HG02973 (cell line): ENCODE measurements around the gene ADAT3.
A peak's percentile ranks its signal among the peaks of the same experiment; 100 is the strongest.

Experiments used
- ATAC-seq: cut with Tn5 transposase; IDR thresholded peaks from one replicate; pipeline ENCODE4 v1.9.1; 2021; ENCODE audit warnings: moderate library complexity; ENCODE audit not compliant: unreplicated experiment

ADAT3 gene

DNA sequence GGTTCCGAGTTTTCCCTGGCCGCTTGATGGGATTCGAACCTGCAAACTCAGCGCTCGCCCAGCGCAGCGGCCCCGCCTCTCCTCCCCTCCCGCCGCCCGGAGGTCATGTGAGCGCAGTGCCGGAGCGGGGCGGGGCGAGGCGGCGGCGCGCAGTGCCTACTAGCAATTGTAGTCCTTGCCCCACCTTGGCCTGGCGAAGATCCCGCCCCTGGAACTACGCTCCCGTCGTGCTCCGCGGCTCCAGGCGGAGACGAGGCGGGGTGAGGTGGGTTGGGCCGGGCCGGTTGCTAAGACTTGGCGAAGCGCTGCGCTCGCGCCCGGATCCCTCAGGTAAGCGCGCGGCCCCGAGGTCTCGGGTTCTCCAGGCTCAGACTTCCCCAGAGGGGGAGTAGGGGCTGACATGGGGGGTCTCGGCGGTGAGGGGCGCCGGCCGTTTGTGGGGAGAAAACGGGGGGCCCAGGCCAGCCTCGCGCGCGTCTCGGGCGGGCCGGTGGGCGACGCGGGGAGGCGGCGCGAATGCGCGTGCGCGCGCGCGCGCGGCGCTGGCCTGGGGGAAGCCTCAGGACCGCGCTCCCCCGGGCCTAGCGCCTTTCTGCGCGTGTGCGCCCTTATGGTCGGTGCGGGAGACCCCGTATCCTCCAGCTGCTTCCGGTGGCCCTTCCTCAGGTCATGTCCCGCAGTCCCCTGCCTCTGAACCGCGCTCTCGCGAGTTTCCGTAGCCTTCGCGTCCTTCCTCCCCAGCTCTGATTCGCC lies at the start of gene ADAT3, which contains the start of gene SCAMP4:
Gene ADAT3 (plus strand): TSS at position 290 of the 753 bp plus-strand sequence. CDS start 6,649 bp downstream, outside the sequence.
Gene SCAMP4 (plus strand): TSS at position 290 of the 753 bp plus-strand sequence. CDS start 9,621 bp downstream, outside the sequence.
- ATAC-seq = peak; percentile 71

DNA sequence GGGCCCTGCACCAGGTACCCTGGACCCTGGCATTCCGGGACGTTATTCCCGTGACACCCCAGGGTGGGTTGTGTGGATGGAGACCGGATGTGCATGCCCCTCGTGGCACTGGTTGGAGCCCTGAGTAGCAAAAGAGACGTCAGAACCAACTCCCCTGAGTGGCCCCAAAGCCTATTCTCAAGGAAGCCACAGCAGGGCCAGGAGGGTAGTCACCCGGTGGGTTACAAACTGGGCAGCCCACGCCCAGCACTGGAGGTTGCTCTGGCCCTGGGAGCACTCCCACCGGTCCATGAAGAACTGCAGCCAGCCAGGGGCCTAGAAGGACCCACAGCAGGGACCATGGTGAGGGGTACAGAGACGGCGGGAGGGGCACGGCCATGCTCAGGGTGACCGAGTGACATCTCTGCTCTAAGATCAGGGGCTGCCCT lies 49.4 kb upstream of the ADAT3 start:
- no peak for ATAC-seq

DNA sequence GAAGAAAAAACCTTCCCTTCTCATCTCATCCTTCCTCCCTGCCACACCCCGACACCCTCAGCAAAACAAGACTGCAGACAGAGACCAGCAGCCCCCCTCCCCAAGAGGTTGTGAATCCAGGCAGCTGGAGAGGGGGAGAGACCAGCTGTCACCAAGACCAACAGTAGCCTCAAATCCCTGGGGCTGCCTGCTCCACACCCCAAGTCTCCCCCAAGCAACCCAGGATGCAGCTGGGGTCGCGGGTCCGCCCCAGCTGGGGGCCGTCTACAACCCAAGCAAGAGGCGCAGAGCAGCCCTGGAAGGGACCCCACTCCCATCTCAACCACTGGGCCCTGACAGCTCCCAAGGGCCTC lies 48.9 kb upstream of the ADAT3 start:
- ATAC-seq = no peak

DNA sequence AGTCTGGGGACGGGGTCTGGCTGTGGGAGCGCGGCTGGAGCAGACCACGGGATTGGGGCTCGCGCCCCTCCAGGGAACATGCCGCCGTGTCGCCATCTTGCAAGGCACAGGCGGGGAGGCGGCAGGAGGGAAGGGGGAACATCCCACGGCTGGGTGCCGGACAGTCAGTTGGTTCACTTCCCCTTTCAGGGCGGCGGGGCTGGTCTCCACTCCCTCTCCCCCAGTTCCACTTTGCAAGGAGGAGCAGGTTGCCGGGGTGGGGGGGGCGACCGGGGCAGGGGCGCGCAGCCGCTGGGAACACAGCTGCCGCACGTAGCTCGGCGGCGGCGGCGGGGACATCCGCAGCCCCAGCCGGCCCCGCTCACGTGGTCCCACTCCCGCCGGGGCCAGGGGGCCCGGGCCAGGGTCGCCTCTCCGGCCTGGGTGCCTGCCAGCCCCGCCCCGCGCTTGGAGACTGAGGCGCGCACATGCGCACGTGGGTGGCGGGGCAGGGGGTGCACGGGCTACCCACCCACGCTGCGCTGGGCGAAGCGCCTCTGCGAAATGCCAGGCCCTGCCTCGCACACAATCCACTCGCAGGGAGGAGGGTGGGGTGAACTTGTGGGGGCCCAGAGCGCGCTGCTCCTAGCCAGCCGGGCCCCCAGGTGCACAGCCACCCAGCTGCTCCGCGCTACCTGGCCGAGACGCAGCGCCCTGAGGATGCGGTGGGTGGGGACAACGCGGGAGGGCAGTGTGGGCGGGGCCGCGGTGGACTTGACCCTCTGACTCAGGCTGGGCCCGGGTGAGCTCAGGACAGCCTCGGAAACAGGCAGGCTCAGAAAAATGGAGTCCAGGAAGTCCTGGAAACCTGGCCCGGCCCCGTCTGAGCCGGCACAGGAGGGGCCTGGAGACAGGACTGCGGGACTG lies 48.2 kb upstream of the ADAT3 start:
- ATAC-seq = no peak

DNA sequence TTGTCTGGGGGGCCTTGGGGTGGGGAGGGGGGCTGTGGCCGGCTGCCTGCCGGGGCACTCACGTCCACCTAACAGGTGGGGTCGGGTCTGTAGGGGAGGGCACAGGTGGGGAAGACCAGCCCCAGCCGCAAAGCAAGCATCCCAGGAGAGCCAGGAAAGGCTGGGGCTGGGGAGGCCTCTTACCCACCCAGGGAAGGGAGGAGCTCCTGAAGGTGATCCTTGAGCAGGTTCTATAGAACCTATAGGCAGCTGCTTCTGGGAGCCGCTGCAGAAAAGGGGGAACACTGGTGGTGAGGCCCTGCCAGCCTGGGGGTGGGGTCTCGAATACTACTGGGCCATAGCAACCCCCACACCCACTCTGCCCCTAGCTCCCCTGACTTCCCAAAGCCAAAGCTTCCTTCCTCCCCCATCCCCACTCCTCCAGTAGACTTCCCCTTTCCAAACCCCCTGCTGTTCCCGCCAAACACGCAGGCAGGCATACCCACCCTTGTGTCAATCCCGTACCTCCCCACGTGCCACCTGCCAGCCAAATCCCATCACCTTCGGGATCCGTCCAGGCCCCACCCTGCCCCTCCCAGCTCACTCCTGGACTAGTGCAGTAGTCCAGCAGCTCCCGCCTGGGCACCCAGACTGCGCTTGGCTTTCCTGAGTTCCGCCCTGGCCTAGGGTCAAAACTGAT lies 47.4 kb upstream of the ADAT3 start:
- ATAC-seq = no peak

DNA sequence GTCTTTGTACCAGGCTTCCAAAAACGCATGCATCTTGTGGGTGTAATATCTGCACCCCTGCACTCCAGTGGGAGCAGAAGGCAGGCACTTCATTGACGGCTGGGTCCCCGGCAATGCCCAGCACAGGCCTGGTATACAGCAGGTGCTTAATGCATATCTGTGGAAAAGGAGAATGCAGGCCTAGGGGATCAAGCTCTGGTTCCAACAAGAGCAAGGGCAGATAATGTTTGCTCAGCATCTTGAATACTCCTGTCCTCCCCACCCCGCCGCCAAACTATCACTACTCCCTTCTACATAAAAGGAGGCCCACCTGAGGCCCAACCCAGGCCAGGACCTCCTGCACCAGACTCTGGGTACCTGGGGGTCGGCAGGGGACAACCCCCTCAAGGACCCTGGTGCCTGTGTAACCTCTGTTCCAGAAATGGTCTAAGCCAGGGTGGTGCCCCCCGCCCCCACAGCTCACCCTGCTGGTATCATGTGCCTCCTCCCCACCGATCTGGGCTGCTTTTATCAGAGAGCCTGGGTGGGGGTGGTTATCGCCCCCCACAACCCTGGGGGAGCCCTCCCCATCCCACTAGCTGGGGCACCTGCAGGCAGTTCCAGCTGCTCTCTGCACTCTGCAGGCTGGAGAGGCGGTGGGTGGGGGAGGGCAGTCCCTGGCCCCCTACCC lies 46.7 kb upstream of the ADAT3 start:
- no peak for ATAC-seq

DNA sequence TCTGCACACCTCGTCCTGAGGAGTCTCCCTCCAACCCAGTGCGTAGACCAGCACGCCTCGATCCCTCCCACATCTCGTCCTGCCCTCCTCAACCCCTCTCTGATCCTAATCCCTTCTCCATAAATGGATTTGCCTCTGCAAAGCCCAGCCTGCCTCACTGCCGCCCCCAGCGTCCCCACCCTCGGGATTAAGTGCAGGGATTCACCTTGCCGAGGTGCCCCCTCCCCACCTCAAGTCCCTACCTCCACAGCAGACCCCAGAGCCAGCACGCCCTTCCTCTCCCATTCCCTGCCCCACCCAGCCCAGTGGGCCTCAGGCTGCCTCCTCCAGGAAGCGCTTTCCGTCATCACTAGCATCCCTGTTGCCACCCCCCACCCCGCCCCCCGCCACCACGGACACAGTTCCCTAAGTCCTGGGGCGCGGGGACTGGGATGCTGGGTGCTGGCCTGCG lies 45.8 kb upstream of the ADAT3 start:
- ATAC-seq = no peak

DNA sequence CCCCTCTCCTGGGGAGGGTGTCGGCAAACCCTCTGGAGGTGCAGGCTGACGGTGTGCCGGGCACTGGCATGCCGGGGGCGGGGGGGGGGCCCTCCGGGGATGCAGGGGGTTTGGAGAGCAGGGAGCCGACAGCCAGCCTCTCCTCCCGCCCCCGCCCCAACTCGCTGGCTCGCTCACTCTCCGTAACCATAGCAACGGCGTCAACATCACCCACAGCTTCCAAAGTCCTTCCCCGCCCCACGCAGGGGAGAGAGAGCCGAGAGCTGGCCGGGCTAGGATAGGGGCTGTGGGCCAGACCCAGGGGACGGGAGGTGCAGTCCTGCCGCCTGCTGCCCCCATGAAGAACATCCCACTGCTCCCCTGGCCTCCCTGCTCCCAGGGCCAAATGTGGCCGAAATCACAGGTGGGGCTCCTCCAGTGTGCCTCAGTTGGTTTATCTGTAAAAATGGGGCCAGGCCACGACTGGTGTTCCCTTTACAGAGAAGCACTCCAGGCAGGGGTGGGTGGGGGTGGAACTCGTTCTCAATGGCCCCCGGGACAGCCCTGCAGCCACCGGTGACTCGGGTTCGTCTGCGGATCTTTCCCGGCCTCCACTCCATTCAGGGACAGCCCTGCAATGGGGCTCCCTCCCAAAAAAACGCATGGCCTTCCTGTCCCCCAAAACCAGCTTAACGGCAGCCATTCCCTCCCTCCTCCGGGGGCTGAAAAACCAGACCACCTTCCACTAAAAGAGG lies 45.0 kb upstream of the ADAT3 start:
- ATAC-seq = no peak

DNA sequence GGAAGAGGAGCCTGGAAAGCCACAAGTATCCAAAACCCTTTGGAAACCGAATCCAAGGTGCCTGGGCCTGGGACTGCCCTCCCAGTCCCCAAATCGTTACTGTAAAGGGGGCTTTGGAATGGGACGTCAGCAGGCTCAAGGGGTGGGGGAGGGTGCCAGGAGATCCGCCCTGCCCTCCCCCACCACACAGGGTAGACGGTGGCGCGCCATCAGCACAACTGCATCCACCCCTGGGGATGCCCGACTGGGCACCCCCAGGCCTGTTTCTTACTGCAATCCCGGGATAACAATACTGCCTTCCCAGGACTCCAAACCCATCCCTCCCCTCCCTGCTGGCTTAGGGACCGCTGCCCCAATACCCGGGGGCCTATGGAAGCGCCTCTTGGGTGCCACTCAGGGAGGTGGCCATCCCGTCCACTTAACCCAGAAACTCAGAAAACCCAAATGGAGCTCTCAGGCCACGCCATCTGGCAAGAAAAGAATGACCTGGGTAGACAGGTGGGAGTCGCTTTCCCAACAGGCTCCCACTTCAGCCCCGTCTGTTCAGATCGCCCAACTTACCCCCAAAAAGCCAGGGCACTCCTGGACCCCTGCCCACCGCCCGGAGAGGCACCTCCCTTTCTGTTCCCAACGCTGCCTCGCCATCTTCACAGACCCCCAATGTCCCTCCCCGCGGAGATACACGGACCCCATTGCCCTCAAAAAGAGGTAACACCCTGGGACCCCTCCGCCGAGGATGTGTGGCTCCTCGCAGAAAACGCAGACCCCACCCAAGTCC lies 44.2 kb upstream of the ADAT3 start:
- ATAC-seq = no peak

DNA sequence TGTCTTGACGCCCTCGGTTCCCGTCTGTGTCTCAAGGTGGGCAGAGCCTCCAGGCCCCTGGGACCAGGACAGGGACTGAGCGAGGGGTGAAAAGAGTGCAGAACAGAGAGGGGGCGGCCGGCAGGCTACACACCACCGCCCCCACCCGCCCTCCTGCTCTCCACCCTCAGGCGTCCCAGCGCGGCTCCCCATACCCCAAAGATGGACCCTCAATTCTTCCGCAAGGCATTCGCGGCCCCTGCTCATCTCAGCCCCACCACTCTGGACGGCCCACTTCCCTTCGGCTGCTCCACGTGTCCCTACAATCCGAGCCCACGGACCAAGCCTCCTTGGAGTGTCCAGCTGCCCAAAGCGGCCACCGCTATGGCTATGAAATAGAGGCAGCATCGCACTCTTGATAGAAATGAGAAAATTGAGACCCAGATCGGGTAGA lies 43.6 kb upstream of the ADAT3 start:
- ATAC-seq = no peak

DNA sequence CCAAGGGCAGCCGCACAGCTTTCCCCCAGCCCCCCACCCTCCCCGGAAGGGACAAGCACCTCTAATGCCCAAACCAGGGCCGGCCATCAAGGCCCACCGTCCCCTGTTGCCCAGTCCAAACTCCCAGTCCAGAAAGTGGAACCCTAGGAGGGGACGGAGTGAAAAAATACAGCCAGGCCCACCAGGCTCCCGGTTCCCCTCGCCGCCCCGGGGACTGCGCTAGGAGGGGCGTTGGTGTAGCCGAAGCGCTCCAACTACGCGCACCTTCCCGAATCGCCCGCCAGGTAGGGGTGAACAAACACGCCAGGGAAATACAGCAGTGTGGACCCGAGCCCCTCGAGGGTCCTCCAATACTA lies 43.2 kb upstream of the ADAT3 start:
- no peak for ATAC-seq

DNA sequence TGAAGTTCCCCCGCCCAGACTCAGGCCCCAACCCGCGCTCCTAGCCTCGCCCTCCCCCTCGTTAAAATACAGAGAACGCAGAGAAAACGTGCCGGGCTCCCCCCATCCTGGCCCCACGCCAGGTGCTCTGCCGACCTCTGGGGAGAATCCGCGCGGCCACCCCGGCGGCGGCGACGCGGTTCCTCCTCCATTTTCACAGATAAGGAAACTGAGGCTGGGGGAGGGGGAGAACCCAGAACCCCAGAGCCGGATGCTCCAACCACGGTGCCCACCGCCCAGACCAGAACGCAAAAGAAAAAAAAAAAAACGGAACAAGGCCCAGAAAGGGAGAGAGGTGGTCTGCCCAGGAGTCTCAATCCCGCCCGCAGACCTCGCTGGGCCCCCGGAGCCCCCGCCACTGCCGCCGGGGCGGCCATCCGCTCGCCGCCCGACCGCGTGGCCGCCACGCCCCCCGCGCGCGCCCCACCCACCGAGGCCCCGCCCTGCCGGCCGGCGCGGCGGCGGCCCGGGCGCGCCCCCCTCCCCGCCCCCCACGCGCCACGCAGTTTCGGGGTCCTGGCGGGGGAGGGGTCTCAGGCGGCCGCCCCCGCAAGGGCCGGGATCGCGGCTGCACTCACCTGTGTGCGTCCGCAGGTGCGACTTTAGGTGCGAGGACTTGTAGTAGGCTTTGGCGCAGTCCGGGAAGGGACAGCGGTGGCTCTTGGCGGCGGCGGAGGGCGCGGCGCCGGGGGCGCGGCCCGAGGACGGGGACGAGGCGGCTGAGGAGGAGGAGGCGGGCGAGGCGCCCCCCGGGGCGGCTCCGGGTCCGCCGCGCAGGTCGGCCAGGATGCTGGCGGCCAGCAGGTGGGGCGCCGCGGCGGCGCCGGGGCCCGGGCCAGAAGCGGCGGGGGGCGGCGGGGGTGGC lies 42.5 kb upstream of the ADAT3 start:
- ATAC-seq = peak; percentile 1

DNA sequence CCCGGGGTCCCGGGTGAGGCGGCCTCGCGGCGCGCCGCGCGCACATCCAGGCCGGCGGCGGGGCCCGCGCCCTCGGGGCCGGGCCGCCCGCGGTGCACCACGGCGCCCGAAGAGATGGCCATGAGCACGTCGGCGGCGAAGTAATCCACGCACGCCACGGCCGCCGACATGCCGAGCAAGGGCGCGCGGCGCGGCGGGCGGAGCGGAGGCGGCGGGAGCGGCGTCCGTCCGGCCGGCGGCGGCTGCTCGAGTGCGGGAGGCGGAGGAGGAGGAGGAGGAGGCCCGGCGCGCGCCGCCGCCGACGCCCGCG lies 41.9 kb upstream of the ADAT3 start, which contains the start of gene KLF16:
Gene KLF16 (minus strand): TSS at position 252 of the 310 bp plus-strand sequence. CDS start 82 bp downstream, at position 170.
- no peak for ATAC-seq

DNA sequence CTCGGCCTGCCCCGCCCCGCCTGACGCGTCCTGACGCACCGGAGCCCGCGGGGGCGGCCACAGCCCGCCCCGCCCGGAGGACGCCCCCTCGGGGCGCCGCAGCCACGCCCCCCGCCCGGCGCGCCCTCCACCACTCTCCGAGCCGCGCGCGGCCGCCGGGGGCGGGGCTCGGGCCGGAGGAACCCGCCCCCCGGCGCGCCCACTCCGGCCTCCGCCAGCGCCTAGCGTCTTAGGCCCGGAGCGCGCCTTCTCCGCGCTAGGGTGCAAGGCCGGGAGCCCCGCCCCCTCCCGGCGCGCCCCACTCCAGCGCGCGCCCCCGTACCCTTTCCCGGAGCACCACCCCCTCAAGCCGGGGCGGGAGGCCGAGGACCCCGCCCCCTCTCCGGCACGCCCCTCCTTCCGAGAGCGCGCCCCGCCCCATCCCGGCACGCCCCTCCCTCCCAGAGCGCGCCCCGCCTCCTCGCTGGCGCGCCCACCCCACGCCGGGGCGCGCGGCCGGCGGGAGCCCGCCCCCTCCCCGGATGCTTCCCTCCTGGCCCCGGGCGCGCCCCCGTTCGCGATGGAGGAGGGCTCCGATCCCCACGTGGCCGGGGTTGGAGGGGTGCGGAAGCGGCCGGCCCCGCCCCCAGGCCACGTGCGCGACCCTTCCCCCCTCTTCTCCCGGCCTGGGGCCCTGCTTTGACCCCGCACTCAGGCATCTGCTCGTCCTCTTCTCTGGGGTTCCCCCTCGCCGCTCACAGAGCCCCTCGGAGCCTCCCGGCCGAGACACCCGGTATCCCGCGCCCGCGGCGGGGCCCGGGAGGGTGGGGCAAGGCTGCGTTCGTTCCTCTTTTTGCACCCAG lies 41.3 kb upstream of the ADAT3 start:
- peak; percentile 39 for ATAC-seq

DNA sequence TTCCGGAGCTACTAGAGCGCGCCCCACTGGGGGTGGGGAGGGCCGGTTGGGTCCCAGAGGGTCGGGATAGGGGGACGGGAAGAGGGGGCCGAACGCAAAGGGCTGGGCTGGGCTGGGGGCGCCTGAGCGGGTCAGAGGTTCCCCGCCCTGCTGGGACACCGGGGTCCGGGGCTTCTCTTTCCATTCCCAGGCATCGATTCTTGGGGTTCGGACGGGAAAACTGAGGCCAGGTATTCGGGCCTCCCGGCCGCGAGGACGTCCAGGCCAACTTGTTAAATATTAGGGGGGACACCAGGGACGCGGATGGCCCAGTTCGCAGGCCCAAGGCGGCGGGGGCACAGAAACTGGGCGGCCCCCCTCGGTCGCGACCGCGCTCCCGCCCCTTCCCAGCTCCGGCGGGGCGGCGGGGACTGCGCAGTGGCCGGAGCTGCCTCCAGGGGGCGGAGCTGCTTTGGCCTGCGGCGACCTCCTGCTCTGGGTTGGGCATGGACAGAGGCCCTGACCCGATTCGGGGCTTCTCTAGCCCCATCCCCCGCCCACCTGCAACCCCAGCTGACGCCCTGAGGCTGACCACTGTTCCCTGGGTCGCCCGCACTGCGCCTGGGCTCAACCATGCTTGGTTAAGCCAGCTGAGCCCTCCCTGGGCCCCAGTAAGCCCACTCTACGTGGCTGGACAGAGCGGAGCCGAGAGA lies 40.6 kb upstream of the ADAT3 start:
- peak; percentile 37 for ATAC-seq

DNA sequence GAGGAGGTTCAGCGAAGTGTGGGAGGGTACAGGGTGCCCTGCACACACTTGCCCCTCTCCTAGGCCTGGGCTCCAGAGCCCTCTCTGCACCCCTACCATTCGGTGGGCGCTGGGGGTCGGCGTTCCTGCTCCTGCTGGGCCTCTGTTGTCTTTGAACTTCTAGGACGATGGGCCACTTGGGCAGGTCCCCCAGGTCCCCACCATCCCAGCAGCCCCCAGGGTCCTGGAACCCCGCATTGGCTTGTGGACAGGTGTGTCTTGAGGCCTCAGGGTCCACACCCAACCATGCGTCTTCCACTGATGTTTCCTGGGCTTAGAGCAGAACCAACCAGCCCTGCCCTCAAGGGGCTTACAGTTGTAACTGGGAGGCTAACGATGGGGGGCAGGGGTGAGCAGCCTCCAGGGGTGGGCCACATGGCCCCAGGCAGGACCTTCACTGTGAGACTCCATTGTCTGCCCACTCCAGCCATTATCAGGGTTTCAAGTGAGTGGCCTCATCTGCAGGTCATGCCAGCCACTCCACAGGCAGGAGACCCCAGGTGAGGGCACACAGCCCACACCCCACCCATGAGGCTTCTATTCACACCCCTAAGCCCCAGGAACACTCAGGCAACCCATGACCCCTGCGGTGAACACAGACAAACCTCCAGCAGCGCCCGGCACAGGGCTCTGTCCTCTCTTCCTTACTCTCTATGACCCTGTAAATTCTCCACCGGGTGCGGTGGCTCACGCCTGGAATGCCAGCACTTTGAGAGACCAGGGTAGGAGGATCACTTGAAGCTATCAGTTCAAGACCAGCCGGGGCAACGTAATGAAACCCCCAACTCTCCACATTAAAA lies 39.8 kb upstream of the ADAT3 start:
- no peak for ATAC-seq
